Amniotic epithelial cell (primary cell): Measurements from ENCODE around the gene EML6.

Source experiments
- DNase-seq: peaks from one replicate; pipeline ENCODE4 v3.0.0-alpha.2; 2010; ENCODE audit warnings: low read depth

The EML6 gene

DNA sequence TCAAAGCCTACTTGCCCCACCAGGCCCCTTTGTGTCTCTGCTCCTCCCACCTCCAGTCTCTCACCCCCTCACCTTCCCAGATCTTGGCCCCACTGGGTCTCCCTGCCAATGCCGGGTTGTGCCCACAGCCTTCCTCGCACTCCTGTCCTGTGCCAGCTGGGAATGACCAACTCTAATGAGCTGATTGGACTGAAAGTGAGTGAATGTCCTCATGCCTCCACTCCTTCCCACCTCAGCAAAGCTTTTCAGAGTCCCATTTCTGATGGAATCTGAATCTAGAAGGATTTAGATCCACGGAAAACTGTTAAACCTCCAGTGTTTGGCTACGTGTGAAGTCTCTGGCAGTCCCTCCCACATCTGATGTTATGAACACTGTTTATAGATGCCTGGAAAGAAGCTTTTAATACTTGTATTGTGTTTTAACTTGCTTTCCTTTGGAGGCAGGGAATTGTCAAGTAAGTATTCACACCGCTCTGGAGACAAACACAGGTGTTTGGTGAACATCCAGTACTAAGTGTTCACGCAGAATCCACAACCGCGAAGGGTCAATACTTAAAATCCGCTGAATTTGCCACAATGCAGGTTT is 222.9 kb downstream of the EML6 start:
- DNase-seq: no peak

- no peak for DNase-seq
Observed at GRCh38 chr2:54947136-54947535, 223.7 kb downstream of the EML6 start.

DNA sequence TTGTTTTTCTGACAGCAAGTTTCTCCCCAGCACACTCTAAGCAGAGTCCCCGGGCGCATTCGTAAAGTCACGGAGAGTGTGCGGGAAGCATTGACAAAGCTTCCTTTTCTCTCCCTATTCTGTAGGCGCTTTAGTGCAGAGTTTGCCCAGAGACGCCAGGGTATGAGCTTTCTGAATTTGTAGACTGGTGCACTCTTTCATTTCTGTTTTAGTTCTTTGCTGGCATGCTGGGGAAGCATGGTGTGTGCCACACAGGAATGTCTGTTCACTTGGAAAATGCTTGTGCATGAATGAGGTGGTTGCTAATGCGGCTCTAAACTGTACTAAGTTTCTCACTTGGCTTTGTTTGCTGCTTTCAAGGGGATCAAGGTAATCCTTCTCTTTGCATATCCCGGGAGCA is 224.2 kb downstream of the EML6 start:
- no peak for DNase-seq

GRCh38 chr2:54948120-54948519 is 224.7 kb downstream of the EML6 start:
- DNase-seq: no peak

GRCh38 chr2:54949431-54949830 is 226.0 kb downstream of the EML6 start:
- DNase-seq: no peak

GRCh38 chr2:54950811-54951210 is 227.3 kb downstream of the EML6 start:
- DNase-seq: no peak

GRCh38 chr2:54952425-54952824 is 229.0 kb downstream of the EML6 start:
- DNase-seq: no peak

GRCh38 chr2:54952978-54953456 is 229.6 kb downstream of the EML6 start:
- no peak for DNase-seq

DNA sequence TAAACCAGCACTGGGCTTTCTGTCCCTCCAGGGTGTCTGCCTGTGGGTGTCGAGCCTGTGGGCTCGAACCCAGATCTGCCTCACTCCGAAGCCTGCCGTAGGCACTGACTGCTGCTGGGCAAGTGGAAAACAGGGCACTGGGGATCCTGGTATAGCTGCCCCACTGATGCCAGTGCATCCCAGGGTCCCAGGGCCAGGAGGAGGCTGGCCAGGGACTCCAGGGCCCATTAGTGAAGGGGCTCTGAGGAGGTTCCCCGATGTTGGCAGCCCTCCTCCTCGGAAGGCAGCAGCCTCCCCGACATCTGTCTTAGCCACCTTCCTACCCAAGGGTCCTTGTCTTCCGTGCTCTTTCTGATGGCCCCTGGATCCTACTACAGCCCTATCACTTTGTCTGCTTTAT is 230.7 kb downstream of the EML6 start:
- DNase-seq: no peak

DNA sequence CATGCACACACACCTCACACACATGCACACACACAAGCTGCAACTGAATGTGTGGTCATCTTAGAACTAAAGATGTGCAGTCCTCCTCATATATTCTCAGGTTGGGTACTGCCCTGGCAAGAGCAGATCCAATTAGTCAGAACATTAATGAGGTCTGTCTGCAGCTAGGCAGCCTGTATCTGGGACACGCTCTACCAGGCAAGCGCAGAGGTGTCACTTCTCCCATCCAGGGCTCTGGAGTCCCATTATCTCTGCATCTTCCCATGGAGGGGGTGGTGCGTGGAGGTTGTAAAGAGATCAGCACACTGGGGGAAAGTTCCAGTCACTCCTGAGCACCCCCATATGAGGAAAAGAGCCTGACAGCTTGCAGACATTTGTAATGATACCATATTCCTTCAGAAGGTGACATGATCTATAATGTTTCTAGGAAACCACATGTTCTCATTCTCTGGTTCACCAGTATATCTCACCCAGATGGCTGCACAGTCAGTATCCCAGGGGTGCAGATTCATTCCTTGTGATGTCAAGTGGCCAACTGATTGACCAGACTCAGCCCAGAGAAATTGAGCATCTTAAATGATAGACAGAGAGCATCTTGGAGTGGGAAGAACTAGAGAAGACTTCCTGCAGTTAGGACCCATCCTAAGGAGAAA is 231.4 kb downstream of the EML6 start:
- no peak for DNase-seq

DNA sequence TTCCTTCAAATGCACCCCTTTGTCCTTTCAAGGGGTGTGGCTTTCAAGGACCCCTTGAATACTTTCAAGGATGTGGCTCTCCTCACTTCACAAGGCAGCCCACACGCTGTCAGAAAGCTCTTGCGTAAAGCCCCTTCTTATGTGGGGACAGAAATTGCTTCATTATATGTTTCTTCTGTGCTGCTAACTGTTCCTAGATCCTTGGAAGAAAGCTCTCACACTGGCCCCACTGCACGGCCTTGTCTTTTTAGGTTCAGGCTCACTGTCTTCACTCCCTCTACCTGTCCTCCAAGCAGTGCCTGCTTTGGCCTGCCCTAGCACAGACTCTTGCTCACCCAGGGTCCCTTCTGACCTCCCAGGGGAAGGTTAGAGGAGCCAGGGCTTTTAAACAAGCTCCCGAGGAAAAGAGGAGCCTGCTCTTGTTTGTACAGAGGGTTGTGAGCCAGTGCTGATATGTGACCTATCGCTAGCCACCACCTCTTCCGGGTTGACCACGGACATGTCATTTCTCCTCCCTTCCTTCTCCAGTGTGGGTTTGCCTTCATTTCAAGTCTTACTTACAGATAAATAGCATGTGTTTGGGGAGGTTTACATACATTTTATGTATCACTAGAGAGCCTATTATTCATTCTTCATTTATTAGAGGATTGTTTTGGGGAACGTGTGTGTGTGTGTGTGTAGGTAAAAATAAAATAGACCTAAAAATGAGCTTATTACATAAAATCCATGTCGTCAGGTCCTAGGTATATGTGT is 232.1 kb downstream of the EML6 start:
- DNase-seq: peak; percentile 16

GRCh38 chr2:54956111-54956627 is 232.7 kb downstream of the EML6 start:
- peak; percentile 34 for DNase-seq

DNA sequence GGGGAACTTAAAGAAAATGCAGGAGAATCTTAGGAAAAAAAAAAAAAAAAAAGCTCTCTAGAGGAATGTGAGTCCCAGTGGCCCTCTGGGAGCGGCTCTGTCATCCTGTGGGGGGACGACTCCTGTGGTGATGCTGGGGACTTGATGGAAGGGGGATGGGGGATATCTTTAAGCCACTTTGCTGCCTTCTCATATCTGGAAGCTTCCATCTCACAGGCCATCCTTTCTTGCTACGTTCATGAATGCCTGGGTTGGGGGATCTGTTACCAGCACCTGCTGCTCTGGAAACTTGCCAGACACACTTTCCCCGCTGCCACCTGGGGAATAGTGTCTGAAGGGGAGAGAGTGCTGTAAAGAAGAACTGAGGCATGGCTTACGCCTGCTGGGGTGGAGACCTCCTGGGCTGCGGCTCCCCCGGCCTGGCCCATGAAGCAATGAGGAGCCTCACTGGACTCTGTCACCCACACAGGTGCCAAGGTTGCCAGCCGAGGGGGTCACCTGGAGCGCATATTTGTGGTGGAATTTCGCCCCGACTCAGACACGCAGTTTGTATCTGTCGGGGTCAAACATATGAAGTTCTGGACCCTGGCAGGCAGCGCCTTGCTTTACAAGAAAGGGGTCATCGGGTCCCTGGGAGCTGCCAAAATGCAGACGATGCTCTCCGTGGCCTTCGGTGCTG is 234.0 kb downstream of the EML6 start:
- no peak for DNase-seq

DNA sequence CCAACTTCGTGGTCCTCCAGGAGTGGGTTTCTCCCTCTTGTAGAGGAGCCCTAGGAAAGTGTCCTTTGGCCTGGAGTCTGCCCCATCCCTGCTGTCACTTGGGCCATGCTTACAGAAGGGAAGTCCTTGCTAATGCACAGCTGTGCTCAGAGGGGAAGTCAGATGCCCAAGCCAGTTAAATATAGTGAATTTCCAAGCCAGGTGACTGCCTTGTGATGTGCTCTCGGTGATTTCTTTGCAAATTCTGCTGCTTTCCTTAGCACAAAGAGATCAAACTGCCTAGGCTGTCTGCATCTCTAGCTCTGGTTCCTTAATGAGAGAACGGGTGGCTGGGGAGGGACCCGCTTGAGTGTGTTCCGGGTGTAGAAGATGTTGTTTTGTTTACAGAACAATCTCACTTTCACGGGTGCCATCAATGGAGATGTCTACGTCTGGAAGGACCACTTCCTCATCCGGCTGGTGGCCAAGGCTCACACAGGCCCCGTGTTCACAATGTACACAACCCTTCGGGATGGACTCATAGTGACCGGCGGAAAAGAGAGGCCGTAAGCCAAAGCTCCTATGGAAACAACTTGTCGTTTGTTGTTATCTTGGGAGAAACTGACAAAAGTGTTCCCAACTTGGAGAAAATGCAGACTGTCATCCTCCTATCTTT is 235.4 kb downstream of the EML6 start:
- no peak for DNase-seq

GRCh38 chr2:54960164-54960563 is 236.7 kb downstream of the EML6 start:
- DNase-seq: no peak

DNA sequence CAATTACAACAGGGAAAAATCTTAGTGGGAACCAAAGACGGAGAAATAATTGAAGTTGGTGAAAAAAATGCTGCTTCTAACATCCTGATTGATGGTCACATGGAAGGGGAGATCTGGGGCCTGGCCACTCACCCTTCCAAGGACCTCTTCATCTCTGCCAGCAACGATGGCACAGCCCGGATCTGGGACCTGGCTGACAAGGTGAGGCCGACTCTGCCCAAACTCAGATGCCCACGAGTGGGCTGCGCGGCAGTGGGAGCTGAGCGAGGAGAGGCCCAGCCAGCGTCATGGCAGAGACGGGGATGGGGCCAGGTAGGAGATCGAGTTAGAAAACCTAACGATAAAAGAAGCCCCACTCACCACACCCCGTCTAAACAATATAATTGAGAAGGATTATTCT is 239.0 kb downstream of the EML6 start:
- no peak for DNase-seq

GRCh38 chr2:54962935-54963440 is 239.5 kb downstream of the EML6 start:
- no peak for DNase-seq

DNA sequence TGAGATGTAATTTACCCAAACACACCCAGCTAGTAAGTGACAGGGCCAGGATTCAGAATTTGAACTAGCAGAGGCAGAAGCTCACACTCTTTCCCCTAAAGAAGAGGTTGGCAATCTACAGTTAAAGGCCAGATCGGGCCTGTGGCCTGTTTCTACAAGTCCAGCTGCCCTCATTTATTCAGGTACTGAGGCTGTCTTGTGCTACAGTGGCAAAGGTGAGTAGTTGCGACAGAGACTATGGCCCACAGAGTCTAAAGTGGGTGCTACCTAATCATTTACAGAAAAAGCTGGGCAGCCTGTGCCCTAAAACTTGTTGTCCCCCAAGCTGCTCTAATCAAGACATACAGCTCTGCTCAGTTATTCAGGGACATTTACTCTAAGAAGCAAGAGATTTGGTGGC is 240.0 kb downstream of the EML6 start:
- DNase-seq: no peak

DNA sequence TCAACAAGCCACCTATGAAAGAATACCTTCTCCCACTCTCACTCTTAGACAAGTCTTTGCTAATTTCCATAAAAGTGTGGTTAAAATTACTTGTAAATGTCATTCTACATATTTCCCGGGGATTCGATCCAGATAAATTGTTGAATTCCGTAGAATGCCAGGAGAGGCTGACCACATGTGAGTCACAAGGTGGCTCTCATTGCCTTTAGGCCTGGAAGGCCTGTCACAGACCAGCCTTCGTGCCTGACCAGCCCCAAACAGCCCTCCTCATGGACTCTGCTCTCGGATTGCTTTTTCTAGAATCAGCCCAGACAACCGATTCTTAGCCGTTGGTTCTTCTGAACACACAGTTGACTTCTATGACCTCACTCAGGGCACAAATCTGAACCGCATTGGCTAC is 240.8 kb downstream of the EML6 start:
- peak; percentile 34 for DNase-seq

GRCh38 chr2:54964816-54965215 is 241.4 kb downstream of the EML6 start:
- DNase-seq: no peak

- DNase-seq: no peak
Observed at GRCh38 chr2:54965425-54965824, 242.0 kb downstream of the EML6 start.
